ENCODE measurements around the gene DNAJC5. TPM values are rescaled to one million over a fixed set of nuclear protein-coding genes. Genes with fewer than 3 reads are reported as not detected.
"Not testable (repeated sequence)": the region's sequence is repeated elsewhere in the genome, so short reads cannot be mapped to it uniquely, and the experiment has no call there.

The DNAJC5 gene
- total RNA-seq, 3 donors from 2014 or later, result 57.5 to 65.9 (median 65.4) TPM

GRCh38 chr20:63876489-63877036, 18.4 kb upstream of the DNAJC5 start:
- no peak for TF ChIP-seq CTCF (IDR thresholded peaks at IDR 0.05)
- intact Hi-C loops (cut with DNase I, micrococcal nuclease), result no loop called here
- H3K36me3 ChIP-seq (ENCODE audit: low read depth), result peaks cover 13% of the 10 kb centered on the region
- ATAC-seq, result no peak
- no peaks in the 10 kb centered on the region for H3K4me1 ChIP-seq (ENCODE audit: low read depth)
- no peak overlapping the region for H3K4me3 ChIP-seq
- H3K9me3 ChIP-seq, result no peaks in the 10 kb centered on the region
- no peak for DNase-seq

- Histone ChIP-seq H3K9me3 (no peaks in the 10 kb centered on the region), H3K4me3 (no peak overlapping the region), H3K4me1 (ENCODE audit: low read depth) (no peaks in the 10 kb centered on the region), H3K36me3 (ENCODE audit: low read depth) (peaks cover 4% of the 10 kb centered on the region)
- ATAC-seq (no peak), DNase-seq (no peak)
- intact Hi-C loops (cut with DNase I, micrococcal nuclease), result no loop called here
- no peak for TF ChIP-seq CTCF (IDR thresholded peaks at IDR 0.05)
Observed at GRCh38 chr20:63877755-63878470, 17.0 kb upstream of the DNAJC5 start.

GRCh38 chr20:63878899-63879663, 15.8 kb upstream of the DNAJC5 start:
- ATAC-seq, result no peak
- TF ChIP-seq CTCF (IDR thresholded peaks at IDR 0.05), result no peak
- intact Hi-C loops (cut with DNase I, micrococcal nuclease), result no loop called here

GRCh38 chr20:63880901-63881300, 14.0 kb upstream of the DNAJC5 start:
- DNase-seq; H3K4me1 ChIP-seq (ENCODE audit: low read depth); ATAC-seq; intact Hi-C loops (cut with DNase I, micrococcal nuclease); H3K36me3 ChIP-seq (ENCODE audit: low read depth); H3K9me3 ChIP-seq; H3K4me3 ChIP-seq: not testable (repeated sequence)

More at GRCh38 chr20:63878899-63879663, 15.8 kb upstream of the DNAJC5 start:
- Histone ChIP-seq H3K9me3 (no peaks in the 10 kb centered on the region), H3K4me1 (ENCODE audit: low read depth) (no peaks in the 10 kb centered on the region), H3K36me3 (ENCODE audit: low read depth) (peaks cover 4% of the 10 kb centered on the region), H3K4me3 (no peak overlapping the region)
- DNase-seq, result no peak

GRCh38 chr20:63881451-63882226, 13.3 kb upstream of the DNAJC5 start:
- no peak for ATAC-seq

More at GRCh38 chr20:63881451-63882226, 13.3 kb upstream of the DNAJC5 start:
- no peak overlapping the region for H3K4me3 ChIP-seq
- no peaks in the 10 kb centered on the region for H3K36me3 ChIP-seq (ENCODE audit: low read depth)
- intact Hi-C loops (cut with DNase I, micrococcal nuclease), result no loop called here
- no peaks in the 10 kb centered on the region for H3K4me1 ChIP-seq (ENCODE audit: low read depth)
- DNase-seq, result no peak
- H3K9me3 ChIP-seq, result no peaks in the 10 kb centered on the region
- TF ChIP-seq CTCF (IDR thresholded peaks at IDR 0.05), result no peak
